ENCODE measurements around the gene TGM2. TPM values are rescaled to one million over a fixed set of nuclear protein-coding genes. Genes with fewer than 3 reads are reported as not detected.
"Not testable (repeated sequence)": the region's sequence is repeated elsewhere in the genome, so short reads cannot be mapped to it uniquely, and the experiment has no call there.

The TGM2 gene
- total RNA-seq, 1 experiment from 2014 or later = 178 TPM

DNA sequence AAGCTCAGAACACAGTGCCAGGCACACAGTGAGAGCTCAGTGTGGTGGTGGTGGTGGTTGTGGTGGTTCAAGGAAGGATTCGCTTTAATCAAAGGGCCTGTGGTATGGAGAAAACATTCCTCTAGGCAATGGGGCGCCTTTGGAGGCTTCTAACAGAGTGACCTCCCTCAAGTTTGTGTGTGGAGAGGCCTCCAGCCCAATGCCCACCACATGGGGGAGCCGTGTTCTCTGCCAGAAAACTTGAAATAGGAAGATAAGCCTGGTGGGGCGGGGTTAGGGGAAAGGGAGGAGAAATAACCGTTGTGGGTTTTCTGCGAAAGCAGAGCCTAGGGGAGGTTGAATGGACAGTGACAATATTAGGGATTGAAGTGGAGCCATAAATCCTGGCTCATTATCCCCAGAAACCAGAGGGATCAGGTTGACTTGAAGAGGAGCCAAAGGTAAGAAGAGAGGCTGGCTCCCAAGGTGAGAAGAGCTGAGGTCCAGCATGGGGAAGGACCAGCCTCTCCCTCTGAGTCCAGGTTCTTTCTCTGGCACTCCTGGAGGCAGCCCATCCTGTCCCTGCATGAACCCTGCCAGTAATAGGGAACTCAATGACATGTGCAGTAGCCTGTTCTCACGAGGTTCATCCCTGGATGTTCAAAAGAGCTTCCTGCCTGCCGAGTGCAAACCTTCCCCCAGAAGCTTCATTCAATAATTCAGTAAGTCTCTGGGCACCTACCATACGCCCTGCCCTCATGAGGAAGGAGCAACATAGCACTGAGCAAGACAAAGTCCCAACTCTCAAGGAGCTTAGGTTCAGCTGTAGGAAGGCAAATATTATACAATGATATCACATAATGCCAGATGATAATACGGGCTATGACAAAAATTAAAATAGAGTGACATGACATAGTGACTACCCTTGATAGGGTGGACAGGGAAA, 51.4 kb downstream of the TGM2 start:
- in situ Hi-C loops (cut with HindIII; ENCODE audit: low pct_unique_long_range_greater_than_20kb, low sequenced_read_pairs) = no loop called here
- peak; percentile 55 for DNase-seq (ENCODE audit: low read depth)

DNA sequence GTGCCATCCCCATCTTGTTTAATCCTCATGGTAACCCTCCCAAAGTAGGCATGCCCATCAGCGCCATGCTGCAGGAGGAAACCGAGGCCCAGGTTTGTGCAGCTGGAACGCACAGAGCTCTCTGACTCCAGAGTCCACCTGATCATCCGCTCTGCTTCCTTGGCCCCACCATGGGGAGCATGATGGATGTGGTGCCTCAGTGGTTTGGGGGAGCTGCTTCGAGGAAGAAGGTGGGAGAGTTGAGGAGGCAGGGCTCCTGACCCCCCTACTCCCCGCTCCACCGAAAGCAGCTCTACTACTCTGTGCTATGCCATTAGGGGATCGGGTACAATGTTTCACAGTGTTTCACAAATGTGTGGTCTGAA, 52.2 kb downstream of the TGM2 start:
- DNase-seq (ENCODE audit: low read depth) = no peak
- in situ Hi-C loops (cut with HindIII; ENCODE audit: low pct_unique_long_range_greater_than_20kb, low sequenced_read_pairs) = no loop called here

GRCh38 chr20:38112261-38112929, 52.7 kb downstream of the TGM2 start:
- DNase-seq (ENCODE audit: low read depth) = no peak
- in situ Hi-C loops (cut with HindIII; ENCODE audit: low pct_unique_long_range_greater_than_20kb, low sequenced_read_pairs) = no loop called here

GRCh38 chr20:38111366-38112232, 53.5 kb downstream of the TGM2 start:
- no peak for DNase-seq (ENCODE audit: low read depth)
- in situ Hi-C loops (cut with HindIII; ENCODE audit: low pct_unique_long_range_greater_than_20kb, low sequenced_read_pairs) = no loop called here

- no peak for DNase-seq (ENCODE audit: low read depth)
- in situ Hi-C loops (cut with HindIII; ENCODE audit: low pct_unique_long_range_greater_than_20kb, low sequenced_read_pairs) = no loop called here
Observed at GRCh38 chr20:38110525-38111178, 54.4 kb downstream of the TGM2 start.

DNA sequence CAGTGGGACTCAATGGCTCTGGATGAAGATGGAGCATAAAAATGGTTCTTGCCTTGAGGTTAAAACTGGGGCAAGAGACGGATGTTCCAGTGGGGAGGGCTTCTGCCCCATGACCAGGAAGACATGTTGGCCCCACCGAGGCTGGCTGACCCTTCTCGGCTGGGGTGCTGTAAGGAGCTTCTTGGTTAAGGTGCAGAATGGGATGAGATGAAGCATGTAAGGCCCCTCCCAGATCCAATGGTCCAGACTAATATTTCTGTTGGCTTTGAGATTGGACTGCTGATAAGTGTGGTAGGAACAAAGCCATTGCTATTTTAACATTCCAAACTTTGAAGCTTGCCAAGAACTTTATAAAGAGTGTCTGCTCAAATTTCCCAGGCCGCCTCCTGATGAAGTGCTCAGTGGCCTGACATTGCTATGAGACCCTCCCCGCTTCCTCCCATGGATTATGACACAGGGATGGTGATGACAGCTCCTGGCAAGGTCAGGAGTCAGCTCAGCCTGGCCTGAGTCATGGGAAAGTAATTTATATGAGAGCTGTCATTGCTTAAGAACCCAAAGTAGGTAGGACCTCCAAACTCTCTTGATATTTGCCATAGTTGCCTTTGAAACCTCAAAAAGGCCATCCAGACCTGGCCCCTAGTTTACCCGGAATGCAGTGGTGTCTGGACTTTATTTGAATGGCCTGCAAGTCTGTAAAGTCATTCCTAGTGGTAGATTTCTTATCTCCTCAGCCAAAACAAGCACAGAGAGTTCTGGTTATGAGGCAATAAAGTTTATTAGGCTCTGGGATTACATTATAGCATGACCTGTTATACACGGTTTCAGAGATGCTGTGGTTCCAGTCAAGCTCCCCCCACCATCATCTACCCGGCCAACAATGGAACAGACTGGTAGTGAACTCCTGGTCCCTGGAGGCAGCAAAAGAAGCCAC, 55.2 kb downstream of the TGM2 start:
- DNase-seq (ENCODE audit: low read depth) = peak; percentile 72
- in situ Hi-C loops (cut with HindIII; ENCODE audit: low pct_unique_long_range_greater_than_20kb, low sequenced_read_pairs) = no loop called here

DNA sequence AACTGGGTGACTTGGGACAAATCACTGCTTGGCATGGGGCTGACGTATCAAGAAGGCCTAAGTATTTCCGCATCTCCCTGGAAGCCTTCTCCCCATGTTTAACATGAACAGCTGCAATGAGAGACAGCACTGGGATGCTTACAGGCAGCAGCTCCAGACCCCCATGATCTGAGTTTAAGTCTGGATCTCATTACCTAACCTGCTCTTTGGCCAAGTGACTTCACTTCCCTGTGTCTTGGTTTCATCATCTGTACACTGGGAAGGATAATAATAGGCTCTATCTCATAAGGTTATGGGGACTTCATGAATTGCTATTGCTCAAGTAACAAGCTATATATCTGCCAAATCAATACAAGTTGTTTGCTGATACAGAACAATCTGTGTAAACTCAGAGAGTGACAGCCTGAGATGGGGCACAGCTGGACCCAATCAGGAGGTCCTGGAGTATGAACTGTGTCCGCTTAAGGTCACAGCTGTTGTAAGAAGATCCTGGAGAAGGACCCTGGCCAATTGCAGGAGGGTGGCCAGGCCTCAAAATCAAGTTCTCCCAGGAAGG, 56.0 kb downstream of the TGM2 start:
- no peak for DNase-seq (ENCODE audit: low read depth)
- in situ Hi-C loops (cut with HindIII; ENCODE audit: low pct_unique_long_range_greater_than_20kb, low sequenced_read_pairs) = no loop called here

- in situ Hi-C loops (cut with HindIII; ENCODE audit: low pct_unique_long_range_greater_than_20kb, low sequenced_read_pairs) = no loop called here
- DNase-seq (ENCODE audit: low read depth) = no peak
Observed at GRCh38 chr20:38108438-38108985, 56.6 kb downstream of the TGM2 start.

DNA sequence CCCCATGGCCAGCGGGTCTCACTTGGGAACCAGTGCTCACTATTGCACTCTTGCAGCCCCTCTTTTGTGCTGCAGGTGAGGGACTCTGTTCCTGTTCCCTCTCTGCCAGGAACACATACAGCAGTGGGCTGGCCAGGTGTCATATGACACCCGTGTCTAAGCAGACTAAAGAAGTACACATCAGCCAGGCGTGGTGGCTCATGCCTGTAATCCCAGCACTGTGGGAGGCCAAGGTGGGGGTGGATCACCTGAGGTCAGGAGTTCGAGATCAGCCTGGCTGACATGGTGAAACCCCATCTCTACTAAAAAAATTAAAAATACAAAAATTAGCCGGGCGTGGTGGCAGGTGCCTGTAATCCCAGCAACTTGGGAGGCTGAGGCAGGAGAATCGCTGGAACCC, 57.2 kb downstream of the TGM2 start:
- in situ Hi-C loops (cut with HindIII; ENCODE audit: low pct_unique_long_range_greater_than_20kb, low sequenced_read_pairs); DNase-seq (ENCODE audit: low read depth): not testable (repeated sequence)

DNA sequence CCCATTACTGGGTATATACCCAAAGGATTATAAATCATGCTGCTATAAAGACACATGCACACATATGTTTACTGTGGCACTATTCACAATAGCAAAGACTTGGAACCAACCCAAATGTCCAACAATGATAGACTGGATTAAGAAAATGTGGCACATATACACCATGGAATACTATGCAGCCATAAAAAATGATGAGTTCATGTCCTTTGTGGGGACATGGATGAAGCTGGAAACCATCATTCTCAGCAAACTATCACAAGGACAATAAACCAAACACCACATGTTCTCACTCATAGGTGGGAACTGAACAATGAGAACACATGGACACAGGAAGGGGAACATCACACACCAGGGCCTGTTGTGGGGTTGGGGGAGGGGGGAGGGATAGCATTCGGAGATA, 57.7 kb downstream of the TGM2 start:
- DNase-seq (ENCODE audit: low read depth); in situ Hi-C loops (cut with HindIII; ENCODE audit: low pct_unique_long_range_greater_than_20kb, low sequenced_read_pairs): not testable (repeated sequence)

GRCh38 chr20:38106461-38106860, 58.6 kb downstream of the TGM2 start:
- DNase-seq (ENCODE audit: low read depth) = no peak
- in situ Hi-C loops (cut with HindIII; ENCODE audit: low pct_unique_long_range_greater_than_20kb, low sequenced_read_pairs) = no loop called here

GRCh38 chr20:38104285-38104684, 60.8 kb downstream of the TGM2 start:
- no peak for DNase-seq (ENCODE audit: low read depth)
- in situ Hi-C loops (cut with HindIII; ENCODE audit: low pct_unique_long_range_greater_than_20kb, low sequenced_read_pairs) = no loop called here

DNA sequence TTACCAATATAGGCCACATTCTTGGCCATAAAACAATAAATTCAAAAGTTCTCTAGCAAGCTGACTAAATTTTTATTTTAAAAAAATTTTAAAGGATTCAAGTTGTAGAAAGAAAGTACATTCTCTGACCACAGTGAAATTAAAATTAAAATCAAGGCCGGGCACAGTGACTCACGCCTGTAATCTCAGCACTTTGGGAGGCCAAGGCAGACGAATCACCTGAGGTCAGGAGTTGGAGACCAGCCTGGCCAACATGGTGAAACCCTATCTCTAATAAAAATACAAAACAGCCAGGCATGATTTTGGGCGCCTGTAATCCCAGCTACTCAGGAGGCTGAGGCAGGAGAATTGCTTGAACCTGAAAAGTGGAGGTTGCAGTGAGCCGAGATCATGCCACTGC, 62.9 kb downstream of the TGM2 start:
- DNase-seq (ENCODE audit: low read depth); in situ Hi-C loops (cut with HindIII; ENCODE audit: low pct_unique_long_range_greater_than_20kb, low sequenced_read_pairs): not testable (repeated sequence)

DNA sequence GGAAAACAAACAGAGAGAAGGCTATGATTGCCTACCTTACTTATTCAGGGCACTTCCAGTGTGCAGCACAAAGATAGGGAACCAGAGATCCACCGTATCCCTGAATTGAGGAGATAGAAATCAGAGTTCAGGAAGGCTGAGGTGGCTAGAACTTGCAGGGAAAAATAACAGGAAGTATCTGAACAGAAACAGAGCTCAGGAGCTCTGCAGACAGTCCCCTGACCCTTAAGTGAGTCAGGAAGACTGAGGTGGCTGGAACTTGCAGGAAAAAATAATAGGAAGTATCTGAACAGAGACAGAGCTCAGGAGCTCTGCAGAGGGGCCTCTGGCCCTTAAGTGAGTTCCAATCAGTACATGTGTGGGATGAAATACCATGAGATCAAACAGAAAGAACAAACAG, 66.1 kb downstream of the TGM2 start:
- no peak for DNase-seq (ENCODE audit: low read depth)
- in situ Hi-C loops (cut with HindIII; ENCODE audit: low pct_unique_long_range_greater_than_20kb, low sequenced_read_pairs) = no loop called here

- in situ Hi-C loops (cut with HindIII; ENCODE audit: low pct_unique_long_range_greater_than_20kb, low sequenced_read_pairs) = no loop called here
Observed at GRCh38 chr20:38095017-38095686, 69.9 kb downstream of the TGM2 start.

GRCh38 chr20:38094373-38094891, 70.6 kb downstream of the TGM2 start:
- in situ Hi-C loops (cut with HindIII; ENCODE audit: low pct_unique_long_range_greater_than_20kb, low sequenced_read_pairs) = no loop called here
- DNase-seq (ENCODE audit: low read depth) = no peak

More at GRCh38 chr20:38095017-38095686, 69.9 kb downstream of the TGM2 start:
- DNase-seq (ENCODE audit: low read depth) = no peak
